SU-DHL-6 (cell line): ENCODE data around the gene UPF3A.

Experiments used
- CTCF ChIP-seq: fragments of 200-600 bp; sonication (generic); IDR thresholded peaks from one replicate; pipeline ENCODE4 v1.5.1; 2017; ENCODE audit warnings: antibody characterized with exemption, mild to moderate bottlenecking, low read length, moderate library complexity; ENCODE audit not compliant: insufficient read depth, poor library complexity, severe bottlenecking
- EZH2phosphoT487 ChIP-seq: fragments of 200-600 bp; sonication (generic), shearing (Covaris generic); conservative IDR thresholded peaks from 2 replicates; pipeline ENCODE4 v1.6.1; 2018; ENCODE audit warnings: mild to moderate bottlenecking, antibody characterized with exemption, low read length, moderate library complexity, mixed read lengths

GRCh38 chr13:114266241-114266640 is 15.2 kb upstream of the UPF3A start:
- TF ChIP-seq CTCF (no peak), EZH2phosphoT487 (no peak)
